NB4 (cell line): ENCODE data around the gene RNF114.

Experiments used
- DNase-seq: peaks from one replicate; pipeline ENCODE4 v3.0.0; 2010; ENCODE audit warnings: low read depth
- H3K4me3 ChIP-seq: one replicate; pipeline ENCODE4 v1.5.1; 2011; ENCODE audit warnings: mild to moderate bottlenecking, low read depth, low read length, moderate library complexity
- MYC ChIP-seq: IDR thresholded peaks from 2 replicates; pipeline ENCODE4 v1.6.1; 2011; ENCODE audit warnings: low read depth, low read length
- POLR2A ChIP-seq: IDR thresholded peaks from 2 replicates; pipeline ENCODE4 v1.6.1; 2011; ENCODE audit warnings: mild to moderate bottlenecking; ENCODE audit not compliant: insufficient read length; ENCODE audit errors: extremely low read depth
- TF ChIP-seq, protein P1 (sequence below): IDR thresholded peaks from 2 replicates; pipeline ENCODE4 v1.6.1; 2011; ENCODE audit warnings: low read depth, low read length
- TF ChIP-seq, protein P2 (sequence below): IDR thresholded peaks from one replicate; pipeline ENCODE4 v1.5.1; 2012; ENCODE audit warnings: low read depth, low read length

Gene RNF114

DNA sequence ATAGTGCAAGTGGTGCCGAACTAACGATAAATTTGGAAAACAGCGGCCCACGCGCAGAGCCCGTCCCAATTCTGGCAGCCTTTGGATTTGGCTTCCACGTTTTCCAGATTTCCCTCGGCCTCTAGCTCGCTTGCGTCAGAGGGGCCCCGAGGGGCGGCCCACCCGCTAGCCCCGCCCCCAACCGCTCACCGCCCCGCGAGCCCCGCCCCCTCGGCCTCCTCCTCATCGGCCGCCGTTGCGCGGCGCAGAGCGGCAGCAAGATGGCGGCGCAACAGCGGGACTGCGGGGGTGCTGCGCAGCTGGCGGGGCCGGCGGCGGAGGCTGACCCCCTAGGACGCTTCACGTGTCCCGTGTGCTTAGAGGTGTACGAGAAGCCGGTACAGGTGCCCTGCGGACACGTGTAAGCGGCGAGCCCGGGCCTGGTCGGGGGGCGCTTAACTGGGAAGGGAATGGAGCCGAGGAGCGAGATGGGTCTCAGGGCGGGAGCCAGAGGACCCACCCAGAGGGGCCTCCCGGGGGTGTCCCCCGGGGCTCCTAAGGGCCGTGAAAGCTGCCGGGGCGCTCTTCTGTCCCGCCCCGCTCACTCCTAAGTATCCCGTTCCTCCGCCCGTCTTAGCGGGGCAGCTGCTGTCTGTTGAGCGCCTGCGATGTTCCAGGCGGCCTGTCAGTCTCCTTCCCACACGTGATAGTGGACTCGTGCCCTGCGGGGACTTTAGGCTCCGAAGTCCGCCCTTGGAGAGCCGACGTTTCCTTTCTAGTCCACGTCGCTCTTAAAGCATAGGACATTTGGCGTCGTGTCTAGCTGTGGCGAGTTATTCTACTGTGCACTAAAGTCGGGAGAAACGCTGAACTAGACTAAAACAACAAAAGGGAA, at the start of gene RNF114:
TSS of gene RNF114 (plus strand) at position 245 of the 874 bp plus-strand sequence. CDS start at position 261, 16 bp downstream.
- peak; percentile 93 for DNase-seq
- peak within 1 kb of the TSS; percentile 87 for H3K4me3 ChIP-seq
- TF ChIP-seq, protein P1, sequence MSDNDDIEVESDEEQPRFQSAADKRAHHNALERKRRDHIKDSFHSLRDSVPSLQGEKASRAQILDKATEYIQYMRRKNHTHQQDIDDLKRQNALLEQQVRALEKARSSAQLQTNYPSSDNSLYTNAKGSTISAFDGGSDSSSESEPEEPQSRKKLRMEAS: peak; percentile 40; the same call in 1 of the 2 replicates
- TF ChIP-seq POLR2A (peak; percentile 87), MYC (no peak)
- TF ChIP-seq, protein P2, sequence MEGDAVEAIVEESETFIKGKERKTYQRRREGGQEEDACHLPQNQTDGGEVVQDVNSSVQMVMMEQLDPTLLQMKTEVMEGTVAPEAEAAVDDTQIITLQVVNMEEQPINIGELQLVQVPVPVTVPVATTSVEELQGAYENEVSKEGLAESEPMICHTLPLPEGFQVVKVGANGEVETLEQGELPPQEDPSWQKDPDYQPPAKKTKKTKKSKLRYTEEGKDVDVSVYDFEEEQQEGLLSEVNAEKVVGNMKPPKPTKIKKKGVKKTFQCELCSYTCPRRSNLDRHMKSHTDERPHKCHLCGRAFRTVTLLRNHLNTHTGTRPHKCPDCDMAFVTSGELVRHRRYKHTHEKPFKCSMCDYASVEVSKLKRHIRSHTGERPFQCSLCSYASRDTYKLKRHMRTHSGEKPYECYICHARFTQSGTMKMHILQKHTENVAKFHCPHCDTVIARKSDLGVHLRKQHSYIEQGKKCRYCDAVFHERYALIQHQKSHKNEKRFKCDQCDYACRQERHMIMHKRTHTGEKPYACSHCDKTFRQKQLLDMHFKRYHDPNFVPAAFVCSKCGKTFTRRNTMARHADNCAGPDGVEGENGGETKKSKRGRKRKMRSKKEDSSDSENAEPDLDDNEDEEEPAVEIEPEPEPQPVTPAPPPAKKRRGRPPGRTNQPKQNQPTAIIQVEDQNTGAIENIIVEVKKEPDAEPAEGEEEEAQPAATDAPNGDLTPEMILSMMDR: no peak

DNA sequence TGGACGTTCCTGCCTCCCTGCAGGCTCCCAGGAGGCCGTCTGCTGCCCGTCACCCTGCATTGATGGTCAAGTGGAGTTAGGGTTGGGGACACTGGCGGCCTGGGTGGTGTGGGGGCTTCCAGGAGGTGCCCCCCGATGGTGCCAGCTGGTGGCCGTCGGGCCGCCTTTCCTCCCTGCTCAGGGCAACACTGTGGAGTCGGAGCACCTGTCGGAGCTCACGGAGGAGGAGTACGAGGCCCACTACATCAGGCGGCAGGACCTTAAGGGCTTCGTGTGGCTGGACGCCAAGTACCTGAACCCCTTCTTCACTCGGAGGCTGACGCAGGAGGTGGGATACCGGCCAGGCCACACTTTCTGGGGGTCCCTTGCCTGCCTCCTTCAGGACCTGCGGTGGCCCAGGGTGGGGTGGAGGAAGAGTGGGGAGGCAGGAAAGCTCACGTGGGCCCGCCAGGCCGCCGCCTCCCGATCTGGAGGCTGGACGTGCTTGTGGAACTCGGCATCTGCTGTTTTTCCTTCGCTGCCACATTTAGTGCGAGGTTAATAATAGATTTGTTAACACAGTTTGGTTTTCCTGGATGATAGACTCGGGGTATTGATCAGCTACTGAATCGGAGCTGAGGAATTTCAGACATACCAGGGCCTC, 49.5 kb upstream of the RNF114 start:
- DNase-seq: no peak
- TF ChIP-seq, protein P1: no peak
- TF ChIP-seq, protein P2: no peak
- no peak overlapping the region for H3K4me3 ChIP-seq

- TF ChIP-seq MYC (no peak), POLR2A (no peak)
- TF ChIP-seq, protein P1: no peak; the same call in 1 of the 2 replicates
- TF ChIP-seq, protein P2: no peak
- DNase-seq: no peak
- H3K4me3 ChIP-seq: no peak overlapping the region
Measured at GRCh38 chr20:49887251-49888211, 48.7 kb upstream of the RNF114 start.

DNA sequence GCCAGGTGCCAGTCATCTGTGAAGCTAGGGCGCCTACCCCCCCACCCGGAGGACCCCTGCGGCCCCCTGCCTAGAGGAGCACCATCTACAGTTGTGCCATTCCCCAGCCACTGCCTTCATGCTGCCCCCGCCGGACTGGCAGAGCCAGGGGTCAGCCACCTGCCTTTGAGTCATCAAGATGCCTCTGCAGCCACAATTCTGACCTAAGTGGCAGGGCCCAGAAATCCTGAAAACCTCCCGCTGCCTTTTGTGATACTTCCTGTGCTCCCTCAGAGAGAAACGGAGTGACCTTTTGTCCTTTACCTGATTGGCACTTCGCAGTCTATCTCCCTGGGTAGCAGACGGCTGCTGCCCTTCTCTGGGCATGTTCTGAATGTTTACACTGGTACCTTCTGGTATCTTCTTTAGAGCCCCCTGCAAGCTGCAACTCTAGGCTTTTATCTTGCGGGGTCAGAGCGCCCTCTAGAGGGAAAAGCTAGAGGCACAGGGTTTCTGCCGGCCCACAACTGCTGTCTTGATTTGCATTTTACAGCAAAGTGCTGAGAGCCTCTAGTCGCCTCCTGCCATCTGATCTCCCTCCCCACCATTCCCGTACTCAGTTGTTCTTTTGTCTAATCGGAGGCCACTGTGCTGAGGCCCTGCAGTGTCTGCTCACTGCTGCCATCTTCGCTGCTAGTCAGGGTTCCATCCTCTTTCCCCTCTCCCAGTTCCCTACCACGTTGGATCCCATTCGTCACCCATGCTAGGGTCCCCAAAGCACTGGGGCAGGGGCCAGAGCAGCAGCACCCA, 47.8 kb upstream of the RNF114 start:
- peak; percentile 80 for DNase-seq
- TF ChIP-seq POLR2A (no peak), MYC (no peak)
- TF ChIP-seq, protein P1: no peak
- TF ChIP-seq, protein P2: peak; percentile 94
- H3K4me3 ChIP-seq: no peak overlapping the region
